Embryonic facial prominence (tissue), 1 donor: ENCODE measurements around the gene NEUROG3.
"Not testable (repeated sequence)": the region's sequence is repeated elsewhere in the genome, so short reads cannot be mapped to it uniquely, and the experiment has no call there.

Experiments used
- DNase-seq: peaks from one replicate; pipeline ENCODE4 v3.0.0-alpha.2; 2016; ENCODE audit errors: extremely low spot score

NEUROG3 gene

DNA sequence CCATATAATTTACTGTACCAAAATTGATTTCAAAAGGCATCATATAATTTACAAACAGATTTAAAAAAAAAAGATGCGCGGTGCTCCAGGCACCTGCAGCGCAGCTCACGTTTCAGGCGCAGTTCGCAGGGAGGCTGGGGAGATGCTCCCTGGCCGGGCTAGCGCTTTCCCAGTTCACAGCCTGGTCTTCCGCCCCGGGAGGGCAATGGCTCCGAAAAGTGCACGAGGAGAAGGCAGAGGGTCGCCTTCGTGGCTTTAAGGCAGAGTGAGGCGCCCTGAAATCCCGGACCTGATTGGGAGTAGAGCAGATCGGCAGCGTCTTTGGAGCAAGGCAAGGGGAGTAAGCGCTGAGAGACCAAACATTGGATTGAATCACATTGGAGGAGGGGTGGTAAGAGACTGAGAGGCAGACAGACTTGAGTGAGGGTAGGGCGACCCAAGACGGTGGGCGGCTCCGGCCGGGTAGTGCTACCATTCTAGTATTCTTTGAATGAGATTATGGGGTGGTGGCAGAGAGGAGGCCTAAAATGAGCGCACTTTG is 1.5 kb downstream of the NEUROG3 start:
- no peak for DNase-seq

DNA sequence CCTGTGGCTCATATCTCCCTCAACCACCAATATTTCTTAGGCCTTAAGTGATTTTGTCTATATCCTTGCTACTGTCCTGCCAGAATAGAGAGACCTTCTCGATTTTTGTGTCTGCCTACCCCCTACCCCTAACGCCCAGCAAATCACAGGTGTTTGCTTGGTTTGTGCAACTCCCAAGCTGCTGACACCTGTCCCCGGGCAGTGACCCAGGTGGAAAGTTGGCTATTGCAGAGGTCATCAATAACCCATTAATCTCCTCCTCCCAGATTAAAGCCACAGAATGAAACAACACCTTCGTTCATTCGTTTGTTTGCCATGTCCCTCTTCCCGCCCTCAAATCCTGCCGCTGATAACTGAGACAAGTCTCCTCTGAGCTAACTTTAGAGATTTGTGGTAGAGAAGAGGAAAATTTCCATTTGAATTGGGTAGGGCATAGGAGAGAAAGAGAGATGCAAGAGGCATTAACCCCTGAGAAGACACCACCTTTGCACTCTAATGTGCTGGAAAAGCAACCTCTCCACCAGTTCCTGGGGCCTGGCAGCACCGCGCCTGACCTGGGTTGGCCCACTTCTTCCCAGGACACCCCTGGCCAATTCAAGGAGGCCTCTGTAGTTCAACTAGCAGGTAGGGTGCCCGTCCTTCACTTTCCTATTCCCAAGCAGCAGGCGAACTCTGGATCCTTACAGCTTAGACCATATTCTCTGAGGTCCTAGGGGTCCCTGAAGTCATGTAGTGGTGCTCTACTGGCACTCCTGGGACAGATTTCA is 3.0 kb downstream of the NEUROG3 start:
- DNase-seq: no peak

GRCh38 chr10:69569396-69569934 is 3.8 kb downstream of the NEUROG3 start:
- no peak for DNase-seq

- DNase-seq: no peak
These were observed 4.5 kb downstream of the NEUROG3 start for GRCh38 chr10:69568472-69569395.

DNA sequence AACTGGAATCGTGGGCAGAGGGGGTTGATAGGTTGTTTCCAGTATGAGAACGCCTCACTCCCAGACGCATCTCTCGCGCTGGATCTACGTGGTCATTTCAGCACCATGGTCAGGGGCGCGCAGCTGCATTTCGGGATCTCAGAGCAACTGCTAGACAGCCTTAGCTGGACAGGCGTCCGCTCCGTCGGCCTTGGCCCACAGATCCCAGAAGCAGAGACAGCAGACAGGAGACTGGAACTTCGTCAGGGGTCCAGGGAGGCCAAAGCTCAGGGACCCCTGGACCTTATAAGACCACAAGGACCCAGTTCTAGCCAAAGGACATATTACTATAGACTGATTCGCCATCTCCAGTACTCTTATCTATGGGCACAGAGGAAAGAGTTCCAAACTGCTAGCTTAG is 5.3 kb downstream of the NEUROG3 start:
- DNase-seq: peak; percentile 10

DNA sequence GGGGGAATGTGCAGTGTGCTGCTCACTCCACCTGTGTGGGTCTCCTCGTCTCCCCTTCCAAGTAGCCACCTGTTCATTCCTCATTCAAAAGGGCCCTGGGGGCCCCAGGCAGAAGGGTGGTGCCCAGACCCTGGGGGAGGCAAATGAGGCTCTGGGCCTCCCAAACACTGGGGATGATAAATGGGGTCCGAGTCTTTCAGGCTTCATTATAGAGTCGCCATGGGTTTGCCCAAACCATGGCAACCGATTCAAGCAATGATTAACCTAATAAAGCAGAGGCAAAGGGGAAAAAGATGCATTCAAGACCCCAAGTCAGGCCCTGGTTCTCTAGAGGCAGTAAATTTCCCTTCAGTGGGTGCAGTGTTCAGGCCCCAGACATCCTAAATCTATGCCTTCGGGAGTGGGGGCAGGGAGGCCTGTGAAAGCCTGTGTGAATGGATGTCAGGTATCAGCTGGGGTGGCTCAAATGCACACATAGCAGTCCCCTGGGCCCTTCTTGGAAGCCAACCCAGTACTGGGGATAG is 10.4 kb downstream of the NEUROG3 start:
- DNase-seq: no peak

- DNase-seq: no peak
These were observed 13.7 kb downstream of the NEUROG3 start for GRCh38 chr10:69559525-69559924.

DNA sequence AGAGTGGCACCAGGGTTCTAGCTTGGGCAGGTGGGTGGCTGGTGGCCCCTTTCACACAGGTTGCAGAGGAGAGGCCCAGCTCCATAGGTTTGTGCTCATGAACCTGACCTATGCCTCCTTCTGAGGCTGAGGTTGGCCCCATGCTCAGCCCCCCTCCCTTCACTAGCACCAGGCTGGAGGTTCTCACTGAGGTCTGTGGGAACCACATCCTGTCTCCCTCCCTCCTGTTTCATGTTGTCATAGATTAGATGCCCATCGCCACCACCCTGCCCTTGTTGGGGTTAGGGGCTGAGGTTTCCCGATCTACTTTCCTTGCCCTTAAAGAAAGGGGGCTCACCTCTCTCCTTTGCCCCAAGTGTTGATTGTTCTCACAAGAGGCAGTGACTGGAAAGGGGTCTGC is 14.7 kb downstream of the NEUROG3 start:
- DNase-seq: no peak

DNA sequence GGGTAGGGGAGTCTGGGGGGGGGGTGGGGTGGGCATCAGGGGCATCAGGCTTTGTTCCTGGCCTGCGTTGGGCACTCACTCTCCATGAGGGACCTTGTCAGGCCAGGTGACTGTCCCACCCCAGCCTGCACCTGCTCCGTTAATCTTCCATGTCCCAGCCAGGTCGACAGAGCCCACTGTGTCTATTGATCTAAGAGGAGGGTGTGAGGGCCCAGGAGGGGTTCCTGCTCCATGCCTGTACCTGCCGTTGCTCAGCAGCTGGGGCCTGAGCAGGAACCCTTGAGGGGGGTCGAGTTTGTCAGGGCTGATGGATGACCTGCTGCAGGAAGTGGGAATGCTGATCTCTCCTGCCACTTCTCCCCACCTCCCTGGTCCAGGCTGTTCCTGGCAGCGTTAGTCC is 18.6 kb downstream of the NEUROG3 start:
- no peak for DNase-seq

DNA sequence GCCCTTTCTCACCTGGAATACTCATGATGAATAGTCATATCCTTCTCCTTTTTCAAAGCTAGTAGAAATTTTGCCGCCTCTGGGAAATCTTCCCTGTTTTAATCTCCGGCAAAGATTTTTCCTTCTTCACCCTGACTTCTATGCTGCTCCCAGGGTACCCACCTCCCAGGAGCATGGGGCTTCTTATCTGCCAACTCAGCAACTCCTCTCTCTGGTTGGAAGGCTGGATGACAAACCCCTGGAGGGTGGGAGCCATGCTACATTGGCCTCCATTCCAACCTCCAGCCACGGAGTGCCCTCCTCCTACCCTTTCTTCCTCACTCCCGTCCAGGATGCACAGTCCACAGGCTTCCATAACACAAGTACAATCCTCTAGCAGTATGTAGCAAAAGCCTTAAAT is 19.9 kb downstream of the NEUROG3 start:
- DNase-seq: no peak

DNA sequence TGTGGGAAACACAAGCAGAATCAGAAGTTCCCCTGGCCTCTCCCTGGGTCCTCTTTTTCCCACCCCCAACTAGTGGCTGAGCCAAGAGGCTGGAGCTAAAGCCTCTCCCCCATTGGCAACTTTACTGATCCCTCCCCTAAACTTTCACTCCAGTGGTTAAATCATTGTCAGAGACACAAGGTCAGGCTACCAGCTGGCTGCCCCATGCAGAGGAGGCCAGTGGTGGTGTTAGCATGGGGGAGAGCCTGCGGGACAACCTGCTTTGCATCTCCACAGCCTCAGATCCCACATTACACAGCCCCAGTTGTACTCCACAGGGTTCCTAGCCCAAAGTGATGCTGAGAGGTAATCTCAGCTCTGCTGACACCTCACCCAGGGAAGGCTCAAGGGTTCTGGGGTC is 21.0 kb downstream of the NEUROG3 start:
- no peak for DNase-seq

GRCh38 chr10:69549959-69550358 is 23.3 kb downstream of the NEUROG3 start:
- no peak for DNase-seq

GRCh38 chr10:69541463-69541862 is 31.8 kb downstream of the NEUROG3 start:
- no peak for DNase-seq

DNA sequence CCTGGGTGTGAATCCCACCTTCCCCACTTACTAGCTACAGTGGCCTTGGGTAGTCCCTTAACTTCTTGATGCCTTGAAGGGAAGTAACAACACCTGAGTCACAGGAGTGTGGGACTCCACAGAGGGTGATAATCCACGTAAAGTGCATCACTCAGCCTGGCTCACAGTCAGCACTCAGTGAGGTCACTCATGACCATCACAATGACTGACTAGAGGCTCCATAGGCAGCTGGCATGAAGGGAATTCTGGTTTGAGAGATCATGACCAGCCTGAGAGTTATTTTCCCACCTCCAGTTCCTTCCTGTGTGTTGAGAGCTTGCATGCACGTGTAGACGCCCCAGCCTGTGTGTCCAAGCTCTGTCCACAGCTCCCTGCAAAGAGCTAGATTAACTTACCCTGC is 34.8 kb downstream of the NEUROG3 start:
- DNase-seq: no peak

DNA sequence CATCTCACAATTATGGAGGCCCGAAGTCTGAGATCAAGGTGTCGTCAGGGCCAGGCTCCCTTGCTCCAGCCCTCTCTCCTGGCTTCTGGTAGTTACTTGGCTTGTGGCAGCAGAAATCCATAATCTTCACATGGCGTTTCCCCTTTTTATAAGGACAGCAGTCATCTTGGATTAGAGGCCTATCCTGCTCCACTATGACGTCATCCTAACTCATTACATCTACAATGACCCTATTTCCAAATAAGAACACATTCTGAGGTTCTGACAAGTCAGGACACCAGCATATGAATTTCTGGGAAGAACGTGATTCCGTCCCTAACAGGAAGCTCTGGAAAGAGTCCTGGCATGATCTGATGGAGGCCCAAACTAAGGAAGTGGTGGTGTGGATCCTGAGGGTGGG is 35.8 kb downstream of the NEUROG3 start:
- DNase-seq: no peak

DNA sequence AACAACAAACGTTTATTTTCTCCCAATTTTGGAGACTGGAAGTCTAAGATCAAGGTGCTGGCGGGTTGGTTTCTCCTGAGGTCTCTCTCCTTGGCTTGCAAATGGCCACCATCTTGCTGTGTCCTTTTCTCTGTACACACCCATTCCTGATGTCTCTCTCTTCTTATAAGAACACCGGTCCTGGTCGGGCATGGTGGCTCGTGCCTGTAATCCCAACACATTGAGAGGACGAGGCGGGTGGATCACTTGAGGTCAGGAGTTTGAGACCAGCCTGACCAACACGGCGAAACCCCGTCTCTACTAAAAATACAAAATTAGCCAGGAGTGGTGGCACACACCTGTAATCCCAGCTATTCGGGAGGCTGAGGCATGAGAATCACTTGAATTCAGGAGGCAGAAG is 36.7 kb downstream of the NEUROG3 start:
- not testable (repeated sequence) for DNase-seq

DNA sequence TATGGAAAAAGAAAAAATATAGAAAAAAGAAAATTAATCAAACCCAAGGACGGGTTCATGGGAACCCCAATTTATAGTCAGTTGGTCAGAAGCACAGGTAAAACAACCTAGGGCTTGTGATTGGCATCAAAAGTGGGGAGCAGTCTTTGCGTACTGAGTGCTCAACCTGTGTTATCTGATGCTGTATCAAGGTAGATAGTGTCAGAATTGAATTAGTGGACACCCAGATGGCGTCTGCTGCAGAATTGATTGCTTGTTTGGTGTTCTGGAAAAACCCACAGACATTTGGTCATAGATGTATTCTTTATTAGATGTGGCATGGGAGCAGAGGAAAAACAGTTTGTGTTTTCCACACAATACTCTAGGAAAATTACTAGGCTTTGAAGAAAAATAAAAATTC is 39.6 kb downstream of the NEUROG3 start:
- DNase-seq: no peak

- no peak for DNase-seq
These were observed 45.3 kb downstream of the NEUROG3 start for GRCh38 chr10:69527961-69528360.
